CD4-positive, alpha-beta T cell treated with Interferon gamma for 1 hour (primary cell): ENCODE results near the gene ZDHHC3.

Experiments
- DNase-seq: peaks from one replicate; pipeline ENCODE4 v3.0.0-alpha.2; 2020

The ZDHHC3 gene

GRCh38 chr3:44924457-44925084, 51.4 kb downstream of the ZDHHC3 start:
- DNase-seq: no peak

DNA sequence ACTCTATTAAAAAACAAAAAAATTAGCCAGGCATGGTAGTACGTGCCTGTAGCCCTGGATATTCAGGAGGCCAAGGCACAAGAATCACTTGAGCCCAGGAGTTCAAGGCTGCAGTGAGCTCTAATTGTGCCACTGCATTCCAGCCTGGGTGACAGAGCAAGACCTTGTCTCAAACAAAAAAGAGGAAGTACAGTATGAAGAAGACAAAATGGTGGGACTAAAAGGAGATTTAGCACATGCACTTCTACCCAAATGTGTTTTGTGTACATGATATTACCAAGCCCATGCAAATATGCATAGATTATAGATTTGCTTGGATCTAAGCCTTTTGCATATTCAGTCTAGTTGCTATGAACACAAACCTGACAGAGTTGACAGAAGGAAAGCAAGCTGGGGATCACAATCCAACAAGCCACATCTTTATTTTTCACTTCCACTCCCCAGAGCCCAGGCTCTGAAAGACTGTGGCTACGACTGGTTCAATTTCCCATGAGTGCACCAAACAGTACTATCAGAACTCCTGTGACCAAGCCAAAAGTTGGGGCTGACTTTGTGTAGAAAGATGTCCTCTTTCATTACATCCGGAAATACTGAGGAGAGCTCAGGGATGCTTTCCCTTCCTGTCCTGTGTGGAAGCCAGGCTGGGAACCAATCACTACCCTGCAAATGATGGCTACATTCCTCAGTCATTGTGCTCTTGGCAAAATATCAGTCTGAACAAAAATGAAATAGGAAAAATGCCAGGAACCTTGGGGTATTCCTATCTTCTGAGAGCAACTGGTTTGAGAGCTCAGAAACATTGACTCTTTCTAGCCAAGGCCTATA, 52.1 kb downstream of the ZDHHC3 start:
- DNase-seq: no peak

GRCh38 chr3:44920081-44920480, 55.9 kb downstream of the ZDHHC3 start:
- DNase-seq: no peak

- no peak for DNase-seq
Measured at GRCh38 chr3:44918581-44918980, 57.4 kb downstream of the ZDHHC3 start.

DNA sequence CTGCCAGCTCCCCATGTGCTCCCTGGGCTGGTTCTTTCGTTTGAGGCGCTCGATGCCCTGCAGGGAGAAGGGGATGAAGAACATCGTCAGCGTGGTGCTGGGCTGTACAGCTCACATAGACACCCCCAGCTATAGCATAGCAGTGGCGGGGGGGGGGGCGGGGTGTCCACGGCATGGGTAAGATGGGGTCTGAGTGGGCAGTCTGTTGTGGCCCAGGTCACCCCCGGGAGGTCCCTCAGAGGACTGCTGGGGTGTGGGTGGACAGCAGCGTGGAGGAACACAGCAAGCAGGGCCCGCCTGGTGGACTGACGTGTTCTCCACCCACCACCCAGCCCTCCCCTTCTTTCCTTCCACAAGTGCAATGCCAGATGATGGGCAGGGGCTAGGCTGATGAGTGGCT, 57.9 kb downstream of the ZDHHC3 start:
- DNase-seq: no peak

DNA sequence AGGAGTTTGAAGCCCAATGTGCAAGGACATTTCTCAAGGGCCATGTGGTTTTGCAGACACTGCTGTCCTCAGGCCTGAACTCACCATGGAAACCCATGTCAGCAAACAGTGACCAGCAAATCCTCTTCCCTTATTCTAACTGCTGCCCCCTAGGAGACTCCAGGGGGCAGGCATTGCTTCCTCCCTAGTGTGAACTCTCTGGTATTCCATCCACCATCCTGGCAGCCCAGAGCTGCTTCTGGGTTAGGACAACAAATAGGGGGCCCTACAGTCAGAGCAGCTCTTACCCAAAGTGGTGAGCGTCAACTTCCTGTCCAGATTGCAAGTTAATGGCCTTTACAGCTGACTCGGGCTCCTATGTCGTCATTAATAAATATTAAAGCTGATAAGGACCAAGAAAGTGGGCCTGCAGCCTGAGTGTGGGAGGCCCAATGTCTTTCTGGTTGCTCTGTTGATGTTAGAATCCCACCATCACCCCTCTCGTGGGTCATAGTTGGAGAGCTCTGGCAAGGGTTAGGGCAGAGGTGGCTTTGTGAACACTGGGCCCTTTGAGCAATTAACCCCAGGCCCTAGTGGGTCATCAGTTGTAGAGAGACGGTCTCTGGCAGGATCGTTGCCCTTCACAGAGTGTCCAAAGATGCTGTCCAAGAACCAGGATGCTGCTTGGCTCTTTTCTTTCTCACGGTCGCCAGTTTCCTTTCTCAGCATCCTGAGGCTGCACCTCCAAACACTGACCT, 60.1 kb downstream of the ZDHHC3 start:
- DNase-seq: no peak

DNA sequence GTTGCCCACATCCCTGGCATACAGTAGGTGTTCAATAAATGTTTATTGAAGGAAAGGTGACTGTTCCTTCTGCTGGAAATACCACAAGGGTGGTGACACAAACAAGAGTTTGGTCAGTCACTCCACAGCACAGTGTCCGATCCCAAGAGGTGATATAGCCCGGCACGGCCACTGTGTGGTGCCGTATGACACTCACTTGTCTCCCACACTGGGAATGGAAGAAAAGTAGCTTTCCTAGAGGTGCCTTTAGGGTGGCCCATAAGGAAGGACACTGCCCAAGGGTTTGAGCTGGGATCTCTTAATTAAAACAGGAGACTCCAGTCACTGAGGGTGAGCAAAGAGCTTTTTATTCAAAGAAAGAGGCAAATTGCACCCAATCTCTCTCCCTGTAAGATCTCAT, 61.0 kb downstream of the ZDHHC3 start:
- no peak for DNase-seq

DNA sequence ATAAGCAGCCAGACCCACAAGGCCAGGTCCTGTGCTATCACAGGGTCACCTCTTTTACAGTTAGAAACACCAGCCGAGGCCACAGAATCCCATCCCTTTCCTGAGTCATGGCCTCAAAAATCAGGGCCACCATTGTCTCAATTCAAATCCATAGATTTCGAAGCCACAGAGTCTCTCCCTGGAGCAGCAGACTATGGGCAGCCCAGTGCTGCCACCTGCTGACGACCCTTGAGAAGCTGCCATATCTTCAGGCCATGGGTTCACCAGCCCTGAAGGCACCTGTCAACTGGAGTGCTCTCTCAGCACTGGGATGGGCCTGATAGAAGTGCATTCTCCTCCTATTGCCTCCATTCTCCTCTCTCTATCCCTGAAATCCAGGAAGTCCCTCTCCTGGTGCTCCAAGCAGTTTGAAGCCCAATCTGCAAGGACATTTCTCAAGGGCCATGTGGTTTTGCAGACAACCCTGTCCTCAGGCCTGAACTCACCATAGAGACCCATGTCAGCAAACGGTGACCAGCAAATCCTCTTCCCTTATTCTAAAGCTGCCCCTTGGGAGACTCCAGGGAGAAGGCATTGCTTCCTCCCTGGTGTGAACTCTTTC, 62.0 kb downstream of the ZDHHC3 start:
- DNase-seq: peak; percentile 49

GRCh38 chr3:44910693-44911092, 65.3 kb downstream of the ZDHHC3 start:
- DNase-seq: no peak

DNA sequence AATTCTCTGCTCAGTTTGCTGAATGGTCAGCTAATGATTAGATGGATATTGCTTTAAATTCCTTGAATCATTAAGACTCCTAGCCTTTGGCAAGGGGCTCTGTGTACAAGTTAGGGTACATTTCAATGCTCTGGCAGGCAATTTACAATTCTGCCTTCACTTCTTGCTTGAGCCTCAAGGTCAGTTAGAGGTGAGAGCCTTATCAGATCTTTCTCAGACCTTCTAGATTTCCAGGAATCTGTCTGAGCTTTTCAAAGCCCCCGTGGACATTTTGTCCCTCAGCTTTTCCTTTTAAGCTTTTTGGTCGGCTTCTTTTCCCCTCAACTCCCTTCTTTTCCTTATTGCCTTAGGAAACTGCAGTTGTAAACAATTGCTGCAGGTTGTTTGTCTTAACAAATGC, 66.9 kb downstream of the ZDHHC3 start:
- DNase-seq: no peak

GRCh38 chr3:44907612-44908011, 68.4 kb downstream of the ZDHHC3 start:
- DNase-seq: no peak

- no peak for DNase-seq
Measured at GRCh38 chr3:44906997-44907396, 69.0 kb downstream of the ZDHHC3 start.

DNA sequence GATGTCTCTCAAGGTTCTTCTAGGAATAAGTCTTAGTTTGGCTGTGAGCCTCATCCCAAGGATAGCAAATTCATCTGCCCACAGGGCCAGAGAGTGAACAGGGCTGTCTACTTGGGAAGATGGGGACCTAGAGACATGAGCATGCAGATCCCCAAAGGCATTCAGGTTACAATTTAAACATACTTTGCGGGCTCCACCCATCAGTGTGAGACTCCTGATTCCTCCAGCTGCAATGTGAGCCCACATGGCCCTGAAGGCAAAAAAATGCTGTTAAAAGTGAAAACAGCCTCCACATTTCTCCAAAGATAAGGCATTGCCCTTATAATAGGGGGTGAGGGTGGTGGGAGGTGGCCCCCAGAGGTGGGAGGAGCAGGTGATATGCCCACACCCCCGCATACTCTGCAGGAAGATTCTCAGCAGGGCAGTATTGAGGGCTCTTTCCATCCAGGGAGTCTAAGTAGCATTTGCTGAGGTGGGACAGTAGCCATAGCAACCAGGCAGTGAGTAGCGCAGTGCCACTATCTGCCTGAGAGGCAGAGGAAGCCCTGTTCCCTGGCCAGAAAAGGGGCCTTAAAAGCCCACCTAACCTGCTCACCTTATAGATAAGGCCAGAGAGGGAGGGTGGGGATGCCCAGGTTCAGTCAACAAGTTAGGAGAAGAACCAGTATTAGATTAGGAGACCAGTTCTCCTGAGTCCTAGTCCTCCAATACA, 70.4 kb downstream of the ZDHHC3 start:
- no peak for DNase-seq

DNA sequence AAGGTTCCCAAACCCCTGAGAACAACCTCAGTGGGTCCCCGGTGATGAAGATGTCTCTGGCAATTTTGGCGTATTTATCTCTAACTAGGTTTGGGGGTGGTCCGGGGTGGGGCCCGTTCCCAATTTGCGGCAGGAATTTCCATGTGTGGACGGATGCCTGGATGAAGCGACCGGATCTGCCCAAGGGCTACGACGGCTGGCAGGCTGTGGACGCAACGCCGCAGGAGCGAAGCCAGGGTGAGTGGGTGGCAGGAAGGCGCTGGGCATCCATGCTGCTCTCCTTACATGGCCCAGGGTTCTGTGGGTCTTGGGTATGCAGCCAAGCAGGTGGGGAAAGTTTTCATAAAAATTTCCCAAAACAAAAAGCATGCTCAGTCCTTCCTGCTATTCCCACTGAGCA, 72.2 kb downstream of the ZDHHC3 start:
- no peak for DNase-seq

DNA sequence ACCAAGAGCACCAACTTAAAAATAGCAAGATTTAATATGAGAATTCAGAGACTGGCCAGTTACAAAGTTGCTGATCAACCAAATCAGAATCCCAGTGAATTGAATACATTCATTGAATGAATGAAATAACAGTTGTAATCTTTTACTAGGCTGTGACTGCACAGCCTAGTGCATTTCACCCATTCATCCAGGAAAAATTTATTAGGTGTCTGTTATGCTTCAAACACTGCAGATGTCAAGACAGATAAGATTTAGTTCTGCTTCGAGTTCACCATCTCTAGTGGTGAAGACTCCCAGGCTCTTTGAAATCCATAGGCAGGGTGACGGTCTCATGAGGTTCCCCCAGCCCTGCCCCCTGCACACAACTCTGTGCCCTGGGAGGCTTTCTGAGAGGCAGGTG, 72.7 kb downstream of the ZDHHC3 start:
- DNase-seq: no peak

DNA sequence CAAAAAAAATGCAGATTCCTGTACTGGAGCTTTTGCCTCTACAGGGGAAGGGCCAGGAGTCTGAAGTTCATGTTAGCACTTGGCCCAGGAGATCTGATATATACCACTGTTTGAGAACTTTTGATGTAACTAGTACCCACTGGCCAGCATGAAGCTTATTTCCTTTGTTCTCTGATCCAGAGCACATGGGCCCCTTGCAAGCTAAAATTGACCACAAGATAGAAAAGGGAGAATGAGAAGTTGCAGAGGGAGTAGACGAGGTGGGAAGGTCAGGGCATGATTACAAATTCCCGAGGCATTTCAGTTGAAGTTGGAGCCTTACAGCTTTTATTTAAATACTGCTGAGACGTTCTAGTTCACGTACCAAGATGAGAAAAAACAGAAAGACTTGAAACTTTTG, 73.3 kb downstream of the ZDHHC3 start:
- DNase-seq: no peak

DNA sequence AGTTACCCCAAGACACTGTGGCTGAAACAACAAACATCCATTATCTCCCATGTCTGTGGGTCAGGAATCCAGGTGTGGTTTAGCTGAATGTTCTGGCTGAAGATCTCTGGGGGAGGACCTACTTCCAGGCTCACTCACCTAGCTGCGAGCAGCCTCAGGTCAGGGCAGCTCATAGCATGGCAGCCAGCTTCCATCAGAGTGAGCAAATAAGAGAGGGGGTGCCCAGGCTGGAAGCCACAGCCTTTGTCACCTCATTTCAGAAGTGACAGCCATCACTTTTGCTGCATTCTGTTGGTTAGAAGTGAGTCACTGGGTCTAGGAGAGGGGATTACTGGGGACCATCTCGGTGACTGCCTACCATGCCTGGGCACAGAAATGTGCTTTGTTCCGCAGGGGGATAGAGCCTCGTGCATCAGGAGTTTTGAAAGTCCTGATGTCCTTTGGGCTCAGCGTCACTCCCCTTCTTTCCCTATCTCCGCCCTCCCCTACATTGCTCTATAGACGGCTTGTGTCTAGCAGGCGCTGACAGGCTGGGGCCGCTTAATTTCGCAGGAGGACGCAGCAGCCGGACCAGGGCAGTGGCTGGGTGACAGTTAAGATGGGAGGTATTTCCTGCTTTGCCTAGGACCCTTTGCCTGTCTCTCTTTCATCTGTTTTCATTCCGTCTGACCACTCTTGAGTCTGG, 76.1 kb downstream of the ZDHHC3 start:
- no peak for DNase-seq

DNA sequence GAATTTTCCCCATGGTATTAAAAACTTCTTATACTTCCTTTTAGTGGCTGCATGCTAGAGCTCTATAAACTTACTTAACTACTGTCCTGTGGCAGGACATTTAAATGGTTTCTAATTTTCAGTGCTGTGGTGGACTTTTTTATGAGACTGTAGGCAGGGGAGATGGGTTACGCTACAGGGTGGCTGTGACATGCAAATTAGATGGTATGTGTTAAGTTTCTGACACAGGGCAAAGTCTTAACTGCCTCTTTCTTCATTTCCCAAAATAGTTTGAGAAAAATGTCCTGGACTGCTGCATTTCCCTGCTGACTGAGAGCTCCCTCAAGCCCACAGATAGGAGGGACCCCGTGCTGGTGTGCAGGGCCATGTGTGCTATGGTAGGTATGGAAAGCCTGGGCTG, 79.5 kb downstream of the ZDHHC3 start:
- DNase-seq: no peak

- DNase-seq: no peak
Measured at GRCh38 chr3:44894485-44894884, 81.5 kb downstream of the ZDHHC3 start.

- no peak for DNase-seq
Measured at GRCh38 chr3:44893097-44893496, 82.9 kb downstream of the ZDHHC3 start.

GRCh38 chr3:44892689-44893088, 83.3 kb downstream of the ZDHHC3 start:
- no peak for DNase-seq

- no peak for DNase-seq
Measured at GRCh38 chr3:44890852-44891251, 85.1 kb downstream of the ZDHHC3 start.
